ENCODE measurements around the gene FHAD1. TPM values are rescaled to one million over a fixed set of nuclear protein-coding genes. Genes with fewer than 3 reads are reported as not detected.
"Not testable (repeated sequence)": the region's sequence is repeated elsewhere in the genome, so short reads cannot be mapped to it uniquely, and the experiment has no call there.

FHAD1 gene
- total RNA-seq, 4 donors from 2014 or later: 0.96 TPM; not detected in 3

DNA sequence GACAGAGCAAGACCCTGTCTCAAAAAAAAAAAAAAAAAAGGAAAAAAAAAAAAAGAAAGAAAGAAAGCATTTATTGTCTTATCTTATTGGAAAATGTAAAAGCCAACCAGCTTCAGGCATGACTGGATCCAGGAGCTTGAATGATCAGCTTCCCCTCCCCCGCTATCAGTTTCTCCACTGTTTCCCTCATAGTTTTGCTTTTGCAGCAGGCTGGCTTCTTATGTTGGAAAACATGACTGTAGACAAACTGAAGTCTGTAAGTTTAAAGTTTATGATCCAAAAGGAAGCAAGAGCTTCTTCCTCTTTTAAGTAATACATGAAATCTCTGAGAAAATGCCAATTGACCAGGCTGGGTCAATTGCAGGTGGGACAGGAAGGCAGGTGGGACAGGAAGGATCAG lies 52.2 kb downstream of the FHAD1 start:
- DNase-seq (ENCODE audit: low spot score) (no peak), ATAC-seq (ENCODE audit: low FRiP score) (no peak)
- TF ChIP-seq CTCF (IDR thresholded peaks at IDR 0.05): no peak

GRCh38 chr1:15299806-15300205 lies 52.8 kb downstream of the FHAD1 start:
- ATAC-seq (ENCODE audit: low FRiP score): no peak
- no peak for TF ChIP-seq CTCF (IDR thresholded peaks at IDR 0.05)
- DNase-seq (ENCODE audit: low spot score): no peak

DNA sequence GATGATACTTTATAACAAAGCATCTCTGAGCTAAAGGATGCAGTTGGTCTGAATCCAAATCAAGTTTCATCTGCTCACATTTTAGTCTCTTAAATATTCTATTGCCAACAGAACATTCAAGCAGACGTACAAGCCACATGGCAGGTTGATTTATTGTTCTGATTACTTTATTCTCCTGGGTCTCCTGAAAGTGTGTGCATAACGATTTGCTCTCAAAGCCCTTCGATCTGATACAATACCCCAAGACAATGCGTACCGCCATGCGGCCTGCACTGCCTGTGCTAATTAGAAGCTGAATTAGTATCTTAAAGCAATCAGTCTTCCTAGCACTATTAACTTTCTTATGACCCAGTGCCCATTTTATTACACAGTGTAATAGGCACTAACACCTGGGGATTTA lies 56.9 kb downstream of the FHAD1 start:
- DNase-seq (ENCODE audit: low spot score) (no peak), ATAC-seq (ENCODE audit: low FRiP score) (no peak)
- no peak for TF ChIP-seq CTCF (IDR thresholded peaks at IDR 0.05)

- DNase-seq (ENCODE audit: low spot score): peak; percentile 74
- TF ChIP-seq CTCF (IDR thresholded peaks at IDR 0.05): peak in 2 of 3 donors; percentile 10 to 42
- no peak for ATAC-seq (ENCODE audit: low FRiP score)
Observed at GRCh38 chr1:15304708-15305467, 57.9 kb downstream of the FHAD1 start.

- DNase-seq (ENCODE audit: low spot score): no peak
- no peak for TF ChIP-seq CTCF (IDR thresholded peaks at IDR 0.05)
- no peak for ATAC-seq (ENCODE audit: low FRiP score)
Observed at GRCh38 chr1:15305468-15305770, 58.4 kb downstream of the FHAD1 start.

GRCh38 chr1:15306352-15306751 lies 59.3 kb downstream of the FHAD1 start:
- not testable (repeated sequence) for ATAC-seq (ENCODE audit: low FRiP score); DNase-seq (ENCODE audit: low spot score)

DNA sequence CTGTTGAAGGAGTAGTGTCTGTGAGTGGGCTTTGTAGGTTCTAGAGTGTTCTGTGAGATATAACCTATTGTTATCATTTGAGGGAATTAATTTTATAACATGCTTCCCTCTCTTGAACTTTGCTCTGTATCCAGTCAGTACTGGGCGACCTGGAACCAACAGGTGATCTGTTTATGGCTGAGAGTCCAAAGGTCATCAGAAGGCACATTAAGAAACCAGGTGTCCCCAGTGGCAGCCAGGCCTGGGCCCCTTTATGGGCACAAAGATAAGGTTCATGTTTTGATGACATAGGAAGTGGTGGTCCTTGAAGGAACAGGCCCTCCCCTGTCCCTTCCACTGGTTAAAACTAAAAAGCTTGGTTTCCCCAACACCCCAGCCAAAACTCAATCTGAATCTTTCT lies 61.1 kb downstream of the FHAD1 start:
- no peak for DNase-seq (ENCODE audit: low spot score)
- ATAC-seq (ENCODE audit: low FRiP score): no peak
- no peak for TF ChIP-seq CTCF (IDR thresholded peaks at IDR 0.05)
